Measurements from ENCODE around the gene BTBD9.

Gene BTBD9

DNA sequence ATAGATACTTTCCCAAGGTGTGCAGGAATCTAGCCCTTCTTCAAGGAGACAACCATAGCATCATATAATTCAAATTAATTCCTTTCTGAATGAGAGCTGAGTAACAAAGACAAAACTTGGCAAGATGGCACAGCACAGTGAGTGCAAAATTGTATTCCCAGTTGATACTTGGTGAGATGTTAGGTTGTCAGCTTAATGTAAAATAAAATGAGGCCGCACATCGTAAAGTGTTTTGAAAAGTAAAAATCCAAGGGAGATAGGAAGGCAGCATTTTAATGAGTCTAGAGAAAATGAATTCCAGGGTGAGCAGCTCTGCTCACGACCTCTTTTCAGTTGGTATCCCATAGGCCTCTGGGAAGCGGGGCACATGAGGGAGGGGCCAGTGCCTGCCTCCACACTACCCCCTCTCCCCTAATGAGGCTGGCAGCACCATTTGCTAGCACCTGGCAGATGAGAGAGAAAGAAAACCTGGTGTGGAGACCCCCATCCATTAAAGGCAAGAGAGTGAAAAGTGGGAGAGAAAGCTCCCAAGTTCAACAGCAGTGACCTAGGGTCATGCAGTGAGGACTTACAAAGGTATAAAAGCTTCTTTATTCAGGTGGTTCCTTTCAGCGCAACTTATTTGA lies 158.4 kb downstream of the BTBD9 start:
- DNase-seq (ENCODE audit: low spot score), result no peak

- DNase-seq (ENCODE audit: low spot score), result no peak
These were observed 159.7 kb downstream of the BTBD9 start for GRCh38 chr6:38480036-38480435.

- no peak for DNase-seq (ENCODE audit: low spot score)
These were observed 160.4 kb downstream of the BTBD9 start for GRCh38 chr6:38479331-38479730.

- no peak for DNase-seq (ENCODE audit: low spot score)
These were observed 162.0 kb downstream of the BTBD9 start for GRCh38 chr6:38477680-38478260.

- no peak for DNase-seq (ENCODE audit: low spot score)
These were observed 162.8 kb downstream of the BTBD9 start for GRCh38 chr6:38476888-38477287.

- no peak for DNase-seq (ENCODE audit: low spot score)
These were observed 163.6 kb downstream of the BTBD9 start for GRCh38 chr6:38476141-38476540.

DNA sequence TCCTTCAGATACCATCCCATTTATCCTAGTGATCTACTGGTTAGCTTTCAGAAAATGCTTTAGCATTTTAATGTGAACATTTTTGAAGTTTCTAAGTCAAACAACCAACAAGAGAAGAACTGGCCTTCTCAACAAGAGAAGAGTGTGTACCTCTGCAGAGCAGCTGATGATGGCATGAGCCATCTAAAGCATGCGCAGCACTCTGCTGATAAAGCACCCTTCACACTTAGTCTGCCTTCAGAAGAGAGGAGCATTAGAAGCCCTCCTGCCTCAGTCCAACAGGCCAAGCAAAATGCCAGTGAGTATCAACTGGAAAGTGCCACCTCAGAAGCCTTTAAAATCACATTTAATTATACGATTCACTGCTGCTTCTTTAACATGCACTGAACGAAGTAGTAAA lies 169.2 kb downstream of the BTBD9 start:
- no peak for DNase-seq (ENCODE audit: low spot score)

DNA sequence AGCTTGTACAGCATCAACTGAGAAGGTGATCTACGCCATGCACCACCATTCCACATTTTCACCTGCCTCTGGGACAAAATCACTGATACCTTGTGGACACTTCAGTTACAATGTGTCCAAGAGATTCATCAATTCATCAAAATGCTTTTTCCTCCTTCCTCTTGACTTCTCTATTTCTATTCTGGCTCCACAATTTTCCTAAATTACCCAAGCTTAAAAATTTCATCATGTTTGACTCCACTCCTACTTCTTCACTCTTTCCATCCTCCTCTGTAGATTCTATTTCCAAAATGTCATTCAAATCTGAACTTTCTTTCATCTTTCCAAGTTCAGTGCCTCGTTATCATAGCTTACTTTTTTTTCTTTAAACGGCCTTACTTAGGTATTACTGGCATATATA lies 172.2 kb downstream of the BTBD9 start:
- DNase-seq (ENCODE audit: low spot score), result no peak

GRCh38 chr6:38460186-38460585 lies 179.5 kb downstream of the BTBD9 start:
- no peak for DNase-seq (ENCODE audit: low spot score)

GRCh38 chr6:38459291-38459690 lies 180.4 kb downstream of the BTBD9 start:
- DNase-seq (ENCODE audit: low spot score), result no peak

- DNase-seq (ENCODE audit: low spot score), result no peak
These were observed 185.9 kb downstream of the BTBD9 start for GRCh38 chr6:38453861-38454260.

GRCh38 chr6:38452816-38453660 lies 186.7 kb downstream of the BTBD9 start:
- DNase-seq (ENCODE audit: low spot score), result no peak

DNA sequence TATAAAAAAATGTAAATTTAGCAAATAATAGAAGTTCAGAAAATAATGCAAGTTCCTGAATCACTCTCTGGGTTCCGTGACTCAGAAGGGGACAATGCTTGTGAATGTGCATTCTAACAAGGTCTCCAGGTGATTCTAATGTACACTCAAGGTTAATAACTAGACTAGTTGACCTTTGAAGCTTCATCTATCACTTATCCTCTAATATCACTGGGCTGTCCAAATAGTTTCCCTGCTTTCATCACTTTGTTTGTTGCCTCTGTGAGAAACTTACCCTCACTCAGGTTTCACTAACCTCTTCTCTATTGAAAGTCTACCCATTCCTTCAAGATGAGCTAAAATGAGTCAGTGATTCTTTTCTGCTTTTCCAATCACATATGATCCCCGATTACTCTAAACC lies 189.0 kb downstream of the BTBD9 start:
- no peak for DNase-seq (ENCODE audit: low spot score)

DNA sequence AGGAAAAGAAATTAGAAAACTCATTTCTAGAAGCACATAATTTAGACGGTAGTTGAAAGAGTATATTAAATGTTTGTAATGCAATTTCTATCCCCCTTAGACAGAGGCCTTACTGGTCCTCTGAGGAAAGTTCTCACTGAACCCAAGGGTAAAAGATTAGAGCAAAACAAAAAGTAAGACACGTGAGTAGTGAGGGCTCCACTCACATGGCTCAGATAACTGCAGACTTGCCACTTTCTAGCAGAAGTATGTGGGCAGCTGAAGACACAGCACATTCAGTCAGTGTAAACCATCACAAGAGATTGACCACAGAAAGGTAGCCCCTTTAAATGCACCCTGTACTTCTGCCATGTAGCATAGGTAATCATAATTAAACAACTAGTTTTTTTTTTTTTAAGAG lies 193.8 kb downstream of the BTBD9 start:
- no peak for DNase-seq (ENCODE audit: low spot score)

DNA sequence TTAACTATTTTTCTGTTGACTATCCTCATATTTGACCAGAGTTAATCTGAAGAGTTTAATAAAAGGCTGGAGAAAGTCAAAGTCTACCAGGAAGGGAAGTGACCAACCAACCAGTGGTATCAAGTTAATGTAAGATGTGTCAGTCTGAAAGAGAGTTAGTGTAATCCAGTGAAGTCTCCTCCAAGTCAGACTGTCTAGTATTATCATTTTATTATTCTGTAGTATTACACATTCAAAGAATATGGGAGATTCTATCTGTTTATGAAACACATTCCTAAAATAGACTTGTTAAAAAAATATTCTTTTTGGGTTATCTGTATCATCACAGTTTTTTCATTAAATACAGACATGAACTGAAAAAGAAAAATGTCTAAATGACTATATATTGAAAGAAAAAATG lies 194.4 kb downstream of the BTBD9 start:
- no peak for DNase-seq (ENCODE audit: low spot score)

DNA sequence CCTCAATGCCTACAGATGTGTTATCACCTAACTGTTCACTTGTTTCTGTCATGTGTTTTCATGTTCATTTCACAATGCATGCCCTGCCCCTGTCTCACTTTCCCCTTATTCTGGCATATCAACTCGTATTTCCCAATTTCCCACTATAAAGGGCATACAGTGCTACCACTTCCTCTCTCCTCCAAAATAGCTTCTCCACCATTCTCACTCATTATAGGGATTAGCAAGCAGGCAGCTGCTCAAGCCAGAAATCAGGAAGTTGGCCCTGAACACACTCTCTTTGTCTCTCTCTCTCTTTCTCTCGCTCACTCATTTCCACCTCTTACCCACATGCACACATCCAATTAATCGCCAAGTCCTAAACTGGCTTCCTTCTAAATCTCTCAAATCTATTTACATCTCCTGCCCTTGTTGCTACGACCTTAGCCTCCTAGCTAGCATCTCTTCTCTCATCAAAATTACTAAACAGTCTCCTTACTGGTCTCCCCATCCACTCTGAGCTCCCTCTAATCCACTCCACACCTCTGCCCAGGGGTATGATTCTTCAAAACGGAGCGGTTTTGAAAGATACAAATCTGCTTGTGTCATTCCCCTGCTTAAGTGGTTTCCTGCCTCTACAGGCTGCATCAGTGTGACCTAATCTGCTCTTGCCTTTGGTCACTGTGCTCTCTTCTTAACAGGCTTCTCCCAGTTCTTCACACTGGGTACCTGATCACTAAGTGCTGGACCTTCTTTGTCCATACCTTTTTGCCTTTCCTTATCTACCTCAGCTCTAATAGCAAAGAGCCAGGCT lies 196.2 kb downstream of the BTBD9 start:
- DNase-seq (ENCODE audit: low spot score), result no peak

GRCh38 chr6:38438097-38438496 lies 201.6 kb downstream of the BTBD9 start:
- DNase-seq (ENCODE audit: low spot score), result no peak

- no peak for DNase-seq (ENCODE audit: low spot score)
These were observed 202.8 kb downstream of the BTBD9 start for GRCh38 chr6:38436726-38437465.

DNA sequence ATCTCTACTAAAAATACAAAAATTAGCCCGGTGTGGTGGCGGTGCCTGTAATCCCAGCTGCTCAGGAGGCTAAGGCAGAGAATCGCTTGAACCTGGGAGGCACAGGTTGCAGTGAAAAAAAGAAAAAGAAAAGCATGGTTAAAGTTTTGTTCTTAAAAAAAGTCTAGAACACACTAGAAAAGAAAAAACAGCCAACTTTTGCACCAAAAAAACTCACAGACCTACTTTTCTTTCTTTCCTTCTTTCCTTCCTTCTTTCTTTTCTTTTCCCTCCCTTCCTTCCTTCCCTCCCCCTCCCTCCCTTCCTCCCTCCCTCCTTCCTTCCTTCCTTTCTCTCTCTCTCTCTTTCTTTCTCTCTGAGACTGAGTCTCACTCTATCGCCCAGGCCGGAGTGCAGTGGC lies 204.4 kb downstream of the BTBD9 start:
- DNase-seq (ENCODE audit: low spot score), result no peak

GRCh38 chr6:38434051-38434450 lies 205.7 kb downstream of the BTBD9 start:
- DNase-seq (ENCODE audit: low spot score), result no peak

- no peak for DNase-seq (ENCODE audit: low spot score)
These were observed 207.2 kb downstream of the BTBD9 start for GRCh38 chr6:38432479-38432878.

DNA sequence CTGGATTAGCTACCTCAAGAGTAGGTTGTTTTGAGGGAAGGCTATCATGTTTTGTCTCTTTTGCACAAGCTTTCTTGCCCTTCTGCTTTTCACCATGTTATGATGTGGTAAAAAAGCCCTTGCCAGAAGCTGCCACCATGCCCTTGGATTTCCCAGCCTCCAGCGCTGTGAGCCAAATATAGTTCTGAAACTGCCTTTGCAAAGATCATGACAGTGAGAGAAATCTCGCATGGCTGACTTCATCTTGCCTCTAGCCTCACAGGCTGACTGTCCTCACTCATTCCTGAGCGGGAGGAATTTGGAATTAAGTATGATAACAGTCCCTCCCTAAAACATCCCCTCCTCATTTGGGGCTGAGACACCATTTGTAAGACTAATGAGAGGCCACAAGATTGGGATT lies 207.7 kb downstream of the BTBD9 start:
- DNase-seq (ENCODE audit: low spot score), result no peak
